Activated B cell treated with CpG ODN at 0.5 μM for 24 hours (primary cell): ENCODE results near the gene CD14. TPM values are rescaled to one million over a fixed set of nuclear protein-coding genes. Genes with fewer than 3 reads are reported as not detected.
A peak's percentile ranks its signal among the peaks of the same experiment; 100 is the strongest.
"Not testable (repeated sequence)": the region's sequence is repeated elsewhere in the genome, so short reads cannot be mapped to it uniquely, and the experiment has no call there.

Source experiments
- ATAC-seq: fragments of 200-7000 bp; cut with Tn5 transposase; one replicate; pipeline ENCODE4 v1.10.0; 2021; ENCODE audit warnings: low read depth, mild to moderate bottlenecking, moderate library complexity
- CTCF ChIA-PET: fragments of 350-600 bp; sonication (Branson Sonifier 250); formaldehyde crosslinking; loops from one replicate; lab custom pipeline; 2021; ENCODE audit warnings: antibody characterized with exemption; lab: Charles Lee
- POLR2A ChIA-PET: fragments of 350-600 bp; sonication (Branson Sonifier 250); formaldehyde crosslinking; loops from one replicate; lab custom pipeline; 2021; ENCODE audit warnings: antibody characterized with exemption; lab: Charles Lee
- DNase-seq: peaks from one replicate; pipeline ENCODE4 v3.0.0; 2022
- H3K27ac Mint-ChIP-seq: one replicate; pipeline ENCODE4 v1.8.0; 2020; ENCODE audit warnings: mixed read lengths
- H3K27me3 Mint-ChIP-seq: one replicate; pipeline ENCODE4 v1.8.0; 2021; ENCODE audit warnings: mixed read lengths
- H3K36me3 Mint-ChIP-seq: one replicate; pipeline ENCODE4 v1.8.0; 2021; ENCODE audit warnings: low read depth, mixed read lengths
- H3K4me1 Mint-ChIP-seq: one replicate; pipeline ENCODE4 v1.8.0; 2021; ENCODE audit warnings: mixed read lengths
- H3K4me3 Mint-ChIP-seq: one replicate; pipeline ENCODE4 v1.8.0; 2020; ENCODE audit warnings: mild to moderate bottlenecking, mixed read lengths
- H3K9me3 Mint-ChIP-seq: one replicate; pipeline ENCODE4 v1.8.0; 2020; ENCODE audit warnings: mixed read lengths
- CTCF ChIP-seq: fragments of 200-600 bp; IDR thresholded peaks from one replicate; pipeline ENCODE4 v1.8.0; 2022; ENCODE audit warnings: antibody characterized with exemption, mild to moderate bottlenecking
- intact Hi-C: fragments of 100-400 bp; cut with micrococcal nuclease; formaldehyde crosslinking; loops from one replicate; pipeline ENCODE4 v1.15.1; 2024
- total RNA-seq: library from RNA; stranded (reverse); gene quantifications from 2 replicates; pipeline ENCODE4 v1.2.3, GENCODE V29; 2022

Gene CD14
- total RNA-seq, 1 donor from 2014 or later: 1.2 TPM

- H3K27ac Mint-ChIP-seq: no peak overlapping the region
- DNase-seq: no peak
- H3K9me3 Mint-ChIP-seq: no peaks in the 10 kb centered on the region
- no peak overlapping the region for H3K4me3 Mint-ChIP-seq
- peaks cover 40% of the 10 kb centered on the region for H3K36me3 Mint-ChIP-seq
- CTCF ChIA-PET: interaction anchor here (1.1 kb wide), 1 partner anchor 21 kb away, joined by 3 read pairs; no protein-coding TSS in a partner anchor
- intact Hi-C loops: loop anchor here (10.0 kb wide), 1 partner anchor 467 kb away; the partner anchor contains the start of gene CYSTM1
- POLR2A ChIA-PET: no interaction called here
- no peak for ATAC-seq
- peaks cover 32% of the 10 kb centered on the region for H3K4me1 Mint-ChIP-seq
- no peaks in the 10 kb centered on the region for H3K27me3 Mint-ChIP-seq
- TF ChIP-seq CTCF: no peak
These were observed 8.7 kb upstream of the CD14 start for GRCh38 chr5:140641716-140642115.

- Mint-ChIP-seq H3K36me3 (peaks cover 25% of the 10 kb centered on the region), H3K4me1 (peaks cover 29% of the 10 kb centered on the region), H3K4me3 (peak within 1 kb of the TSS; percentile 92), H3K27me3 (no peaks in the 10 kb centered on the region), H3K27ac (peak within 1 kb of the TSS; percentile 98), H3K9me3 (no peaks in the 10 kb centered on the region)
- TF ChIP-seq CTCF: no peak
- ATAC-seq (peak; percentile 99), DNase-seq (peak; percentile 91)
- intact Hi-C loops: loop anchor here (1.0 to 2.0 kb wide), 13 partner anchors 8 to 395 kb away; partner anchors contain the start of genes ANKHD1, APBB3, EIF4EBP3 and HARS1
- ChIA-PET POLR2A (interaction anchor here (0.6 to 2.7 kb wide), 9 partner anchors 8 to 532 kb away, joined by 3 to 17 read pairs (median 6); partner anchors contain the start of genes ANKHD1, EIF4EBP3, HARS1 and HARS2), CTCF (interaction anchor here (1.2 to 2.0 kb wide), 2 partner anchors 7 to 92 kb away, joined by 4 to 8 read pairs; partner anchors contain the start of gene EIF4EBP3)
These were observed 6.4 kb upstream of the CD14 start, which contains the start of gene TMCO6 for GRCh38 chr5:140639148-140639981. Gene TMCO6 (plus strand): TSS chr5:140639451. CDS start chr5:140639528, 77 bp downstream.

GRCh38 chr5:140638898-140639147 is 5.8 kb upstream of the CD14 start:
- peaks cover 31% of the 10 kb centered on the region for H3K4me1 Mint-ChIP-seq
- peaks cover 19% of the 10 kb centered on the region for H3K36me3 Mint-ChIP-seq
- ChIA-PET CTCF (interaction anchor here (1.2 to 2.0 kb wide), 2 partner anchors 8 to 91 kb away, joined by 4 to 8 read pairs; partner anchors contain the start of gene EIF4EBP3), POLR2A (interaction anchor here (0.7 to 2.7 kb wide), 7 partner anchors 9 to 531 kb away, joined by 3 to 17 read pairs (median 7); partner anchors contain the start of genes EIF4EBP3, HARS1, HARS2 and IK)
- H3K9me3 Mint-ChIP-seq, DNase-seq, H3K27me3 Mint-ChIP-seq, ATAC-seq: not testable (repeated sequence)
- intact Hi-C loops: loop anchor here (1.0 to 2.0 kb wide), 13 partner anchors 8 to 394 kb away; partner anchors contain the start of genes ANKHD1, APBB3, EIF4EBP3 and HARS1
- H3K27ac Mint-ChIP-seq: peak overlapping the region; percentile 98
- H3K4me3 Mint-ChIP-seq: peak overlapping the region; percentile 92

GRCh38 chr5:140637371-140638100 is 4.6 kb upstream of the CD14 start:
- Mint-ChIP-seq H3K27ac (no peak overlapping the region), H3K27me3 (peaks cover 5% of the 10 kb centered on the region), H3K4me1 (peaks cover 41% of the 10 kb centered on the region), H3K9me3 (no peaks in the 10 kb centered on the region), H3K36me3 (peaks cover 9% of the 10 kb centered on the region), H3K4me3 (no peak overlapping the region)
- ATAC-seq (no peak), DNase-seq (no peak)
- ChIA-PET POLR2A (interaction anchor here (2.7 kb wide), 1 partner anchor 90 kb away, joined by 16 read pairs; the partner anchor contains the start of gene EIF4EBP3), CTCF (no interaction called here)
- TF ChIP-seq CTCF: no peak
- intact Hi-C loops: loop anchor here (2.0 kb wide), 5 partner anchors 61 to 393 kb away; partner anchors contain the start of gene SRA1
